Right lobe of liver (tissue), 6 donors: ENCODE results near the gene VEGFA. TPM values are rescaled to one million over a fixed set of nuclear protein-coding genes. Genes with fewer than 3 reads are reported as not detected.
A peak's percentile ranks its signal among the peaks of the same experiment; 100 is the strongest.

Experiments
- ATAC-seq, 4 donors: fragments of 200-7000 bp; cut with Tn5 transposase; one replicate each; pipeline ENCODE4 v1.9.1; 2020; ENCODE audit warnings: mild to moderate bottlenecking in 4 of 4, moderate library complexity in 4 of 4
- DNase-seq, 3 donors: peaks; one replicate each; pipeline ENCODE4 v3.0.0-alpha.2; 2020
- H3K27ac ChIP-seq, 3 donors: fragments of 200-600 bp; one replicate each; pipeline ENCODE4 v1.8.0; 2022
- H3K27me3 ChIP-seq, 2 donors: fragments of 200-600 bp; one replicate each; pipeline ENCODE4 v1.8.0; 2022
- H3K36me3 ChIP-seq, 4 donors: fragments of 200-600 bp; sonication (generic) in 1 of 4; one replicate each; pipeline versions ENCODE4 v1.5.1 to v1.8.0; 2017 to 2022; ENCODE audit warnings: control low read depth in 1 of 4
- H3K4me1 ChIP-seq, 4 donors: fragments of 200-600 bp; sonication (generic) in 1 of 4; one replicate each; pipeline versions ENCODE4 v1.5.1 to v1.8.0; 2017 to 2022; ENCODE audit warnings: control low read depth in 1 of 4
- H3K4me3 ChIP-seq, 3 donors: fragments of 200-600 bp; one replicate each; pipeline ENCODE4 v1.8.0; 2022
- H3K9me3 ChIP-seq, 4 donors: fragments of 200-600 bp; sonication (generic) in 1 of 4; one replicate each; pipeline versions ENCODE4 v1.5.1 to v1.8.0; 2017 to 2022; ENCODE audit warnings: control low read depth in 1 of 4
- POLR2A ChIP-seq: fragments of 450-650 bp; IDR thresholded peaks from one replicate; pipeline ENCODE4 v1.6.1; 2017; ENCODE audit warnings: antibody characterized with exemption, mild to moderate bottlenecking
- WGBS: methylation state at CpG from one replicate; pipeline ENCODE4 v1.1.6; 2018; ENCODE audit warnings: low coverage, low lambda C conversion rate; ENCODE audit not compliant: insufficient coverage; ENCODE audit errors: missing lambda C conversion rate; 5-methylcytosine and 5-hydroxymethylcytosine counted together
- intact Hi-C, 2 donors: fragments of 100-400 bp; cut with DNase I; formaldehyde crosslinking; loops; one replicate each; pipeline versions ENCODE4 v1.11.2 to v1.14.1; 2022
- total RNA-seq, 6 experiments: library from RNA; depleted of rRNA in 2 of 6; stranded (reverse); fragments of >200 nt in 2 of 6; fragmentation: NEBNext Ultra II Directional in 3 of 6; extraction: Animal tissue kit (Norgen Biotek cat#: 25700) in 3 of 6; gene quantifications; one replicate each; pipeline versions ENCODE4 v1.1.0 to v1.2.4, GENCODE V29; 2016 to 2023
- TF ChIP-seq, protein P1 (sequence below), 4 donors: fragments of 200-600 bp in 3 of 4; fragments of 450-650 bp in 1 of 4; IDR thresholded peaks; one replicate each; pipeline versions ENCODE4 v1.5.1 to v1.8.0; 2016 to 2022; ENCODE audit warnings: antibody characterized with exemption in 4 of 4, mild to moderate bottlenecking in 2 of 4
- donor health status: DM: no; HTN: yes; CAD: no.
- donor health status: DM: no; HTN: no; CAD: no.
- donor health status: DM: no; HTN: no; CAD: no.
- donor health status: DM: no; HTN: yes; CAD: no.
- donor health status: DM: no; HTN: yes; CAD: no.

The VEGFA gene
- total RNA-seq, 6 experiments from 2014 or later, result 91.3 to 571 (median 132) TPM

DNA sequence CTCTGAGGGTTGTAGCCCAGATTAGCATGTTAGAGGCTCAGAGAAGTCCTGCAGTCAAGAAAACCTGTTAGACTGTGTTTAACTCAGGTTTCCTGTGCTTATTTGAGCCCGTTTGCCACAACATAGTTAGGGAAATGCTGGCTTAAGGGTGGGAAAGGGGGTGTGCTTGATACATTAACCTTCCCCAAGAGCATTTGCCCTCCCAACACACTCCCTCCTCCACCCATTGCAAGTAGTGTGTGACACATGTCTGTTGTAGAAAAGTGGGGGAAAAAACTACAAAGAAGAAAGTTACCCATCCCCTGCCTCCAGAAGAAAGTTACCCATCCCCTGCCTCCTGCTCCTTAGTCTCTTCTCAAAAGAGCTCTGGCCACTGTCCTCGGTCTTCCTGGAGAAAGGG lies 45.7 kb upstream of the VEGFA start:
- Histone ChIP-seq H3K4me1 (no peaks in the 10 kb centered on the region), H3K36me3 (no peaks in the 10 kb centered on the region), H3K4me3 (no peak overlapping the region), H3K9me3 (no peaks in the 10 kb centered on the region), H3K27ac (no peak overlapping the region), H3K27me3 (no peaks in the 10 kb centered on the region)
- intact Hi-C loops, result loop anchor here in 1 of 2 donors (5.0 kb wide), 1 partner anchor 358 kb away; no protein-coding TSS in a partner anchor
- no peak for TF ChIP-seq POLR2A
- TF ChIP-seq, protein P1, sequence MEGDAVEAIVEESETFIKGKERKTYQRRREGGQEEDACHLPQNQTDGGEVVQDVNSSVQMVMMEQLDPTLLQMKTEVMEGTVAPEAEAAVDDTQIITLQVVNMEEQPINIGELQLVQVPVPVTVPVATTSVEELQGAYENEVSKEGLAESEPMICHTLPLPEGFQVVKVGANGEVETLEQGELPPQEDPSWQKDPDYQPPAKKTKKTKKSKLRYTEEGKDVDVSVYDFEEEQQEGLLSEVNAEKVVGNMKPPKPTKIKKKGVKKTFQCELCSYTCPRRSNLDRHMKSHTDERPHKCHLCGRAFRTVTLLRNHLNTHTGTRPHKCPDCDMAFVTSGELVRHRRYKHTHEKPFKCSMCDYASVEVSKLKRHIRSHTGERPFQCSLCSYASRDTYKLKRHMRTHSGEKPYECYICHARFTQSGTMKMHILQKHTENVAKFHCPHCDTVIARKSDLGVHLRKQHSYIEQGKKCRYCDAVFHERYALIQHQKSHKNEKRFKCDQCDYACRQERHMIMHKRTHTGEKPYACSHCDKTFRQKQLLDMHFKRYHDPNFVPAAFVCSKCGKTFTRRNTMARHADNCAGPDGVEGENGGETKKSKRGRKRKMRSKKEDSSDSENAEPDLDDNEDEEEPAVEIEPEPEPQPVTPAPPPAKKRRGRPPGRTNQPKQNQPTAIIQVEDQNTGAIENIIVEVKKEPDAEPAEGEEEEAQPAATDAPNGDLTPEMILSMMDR (IDR thresholded peaks at IDR 0.05), result no peak
- DNase-seq, result no peak
- ATAC-seq, result no peak
- 56% methylated on average over 1 of the region's 2 CpGs for WGBS

GRCh38 chr6:43724914-43725642 lies 44.9 kb upstream of the VEGFA start:
- H3K4me3 ChIP-seq, result no peak overlapping the region
- 13% methylated on average over 6 of the region's 17 CpGs for WGBS
- no peaks in the 10 kb centered on the region for H3K9me3 ChIP-seq
- peak; percentile 16 for TF ChIP-seq POLR2A
- TF ChIP-seq, protein P1 (IDR thresholded peaks at IDR 0.05), result no peak
- H3K36me3 ChIP-seq, result no peaks in the 10 kb centered on the region
- no peaks in the 10 kb centered on the region for H3K27me3 ChIP-seq
- no peak overlapping the region for H3K27ac ChIP-seq
- no peaks in the 10 kb centered on the region for H3K4me1 ChIP-seq
- ATAC-seq (peak; percentile 69 to 83 (median 81)), DNase-seq (peak; percentile 78 to 86 (median 84))
- intact Hi-C loops, result loop anchor here in 1 of 2 donors (5.0 kb wide), 1 partner anchor 357 kb away; no protein-coding TSS in a partner anchor

GRCh38 chr6:43725643-43726580 lies 44.1 kb upstream of the VEGFA start:
- H3K4me1 ChIP-seq, result no peaks in the 10 kb centered on the region
- WGBS, result 61% methylated on average over 2 of the region's 7 CpGs
- no peaks in the 10 kb centered on the region for H3K27me3 ChIP-seq
- no peaks in the 10 kb centered on the region for H3K36me3 ChIP-seq
- TF ChIP-seq POLR2A, result no peak
- TF ChIP-seq, protein P1 (IDR thresholded peaks at IDR 0.05), result no peak
- ATAC-seq (no peak), DNase-seq (no peak)
- no peak overlapping the region for H3K4me3 ChIP-seq
- H3K9me3 ChIP-seq, result no peaks in the 10 kb centered on the region
- intact Hi-C loops, result no loop called here
- no peak overlapping the region for H3K27ac ChIP-seq

DNA sequence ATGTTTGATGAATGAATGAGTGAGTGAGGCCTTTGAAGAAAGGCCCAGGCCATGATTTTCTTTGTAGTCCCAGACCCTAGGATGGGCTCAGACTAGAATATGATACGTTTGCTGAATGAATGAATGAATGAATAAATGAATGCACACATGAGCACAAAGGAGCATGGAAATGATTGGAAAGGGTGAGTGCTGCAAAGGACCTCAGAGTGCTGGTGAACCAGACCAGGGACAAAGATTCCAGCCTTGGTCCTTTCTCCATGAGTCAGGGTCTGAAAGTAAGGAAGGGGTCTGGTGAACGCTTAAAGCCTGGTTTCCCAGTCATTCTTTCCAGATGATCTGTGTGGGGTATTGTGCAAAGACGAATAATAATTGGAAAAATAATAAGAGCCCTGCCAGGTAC lies 42.4 kb upstream of the VEGFA start:
- WGBS, result 71% methylated on average over 3 of the region's 3 CpGs

More for the DNA sequence above, 42.4 kb upstream of the VEGFA start:
- intact Hi-C loops, result no loop called here
- no peak overlapping the region for H3K27ac ChIP-seq
- DNase-seq (no peak), ATAC-seq (no peak)
- no peak overlapping the region for H3K4me3 ChIP-seq
- no peaks in the 10 kb centered on the region for H3K9me3 ChIP-seq
- TF ChIP-seq POLR2A, result no peak
- H3K36me3 ChIP-seq, result no peaks in the 10 kb centered on the region
- H3K4me1 ChIP-seq, result no peaks in the 10 kb centered on the region
- no peaks in the 10 kb centered on the region for H3K27me3 ChIP-seq
